Caco-2 (cell line): ENCODE measurements around the gene DENND6B. TPM values are rescaled to one million over a fixed set of nuclear protein-coding genes. Genes with fewer than 3 reads are reported as not detected.
A peak's percentile ranks its signal among the peaks of the same experiment; 100 is the strongest.

Source experiments
- BruUV-seq: library from RNA; stranded (reverse); fragments of 400-500 nt; replicated peaks from 2 replicates; lab custom pipeline; 2021; lab: Mats Ljungman, UMichigan
- CTCF ChIA-PET: fragments of 300-600 bp; sonication (Branson Sonifier 250); formaldehyde crosslinking; loops from one replicate; lab custom pipeline; 2022; ENCODE audit warnings: antibody characterized with exemption; lab: Charles Lee
- POLR2A ChIA-PET: fragments of 300-600 bp; sonication (Branson Sonifier 250); formaldehyde crosslinking; loops from one replicate; lab custom pipeline; 2022; ENCODE audit warnings: antibody characterized with exemption; lab: Charles Lee
- DNase-seq, 2 experiments: peaks; one replicate each; pipeline versions ENCODE4 v3.0.0 to v3.0.0-alpha.2; 2020 to 2022
- H3K27me3 ChIP-seq: replicated peaks from 2 replicates; pipeline ENCODE4 v1.6.0; 2011; ENCODE audit warnings: low read length; ENCODE audit not compliant: control insufficient read depth, insufficient read depth
- H3K36me3 ChIP-seq: 2 replicates; pipeline ENCODE4 v1.5.1; 2011; ENCODE audit warnings: low read length; ENCODE audit not compliant: control insufficient read depth, insufficient read depth
- H3K4me1 ChIP-seq: fragments of 250-450 bp; sonication (Bioruptor Pico); 2 replicates; pipeline ENCODE4 v1.5.1; 2020; ENCODE audit warnings: mild to moderate bottlenecking
- H3K4me3 ChIP-seq: 2 replicates; pipeline ENCODE4 v1.5.1; 2011; ENCODE audit warnings: low read depth, mild to moderate bottlenecking, control low read depth, low read length
- H3K9me3 ChIP-seq: fragments of 250-450 bp; sonication (Bioruptor Pico); 2 replicates; pipeline ENCODE4 v1.5.1; 2020; ENCODE audit warnings: mild to moderate bottlenecking, moderate library complexity
- H3K27ac Mint-ChIP-seq: one replicate; pipeline ENCODE4 v1.8.0; 2022; ENCODE audit warnings: mixed read lengths; ENCODE audit not compliant: unreplicated experiment
- H3K27me3 Mint-ChIP-seq: one replicate; pipeline ENCODE4 v1.8.0; 2022; ENCODE audit warnings: mixed read lengths; ENCODE audit not compliant: insufficient read depth, unreplicated experiment
- H3K36me3 Mint-ChIP-seq: one replicate; pipeline ENCODE4 v1.8.0; 2022; ENCODE audit warnings: mild to moderate bottlenecking, mixed read lengths; ENCODE audit not compliant: insufficient read depth, unreplicated experiment
- H3K4me1 Mint-ChIP-seq: one replicate; pipeline ENCODE4 v1.8.0; 2022; ENCODE audit warnings: low read depth, mixed read lengths; ENCODE audit not compliant: unreplicated experiment
- H3K4me3 Mint-ChIP-seq: one replicate; pipeline ENCODE4 v1.8.0; 2022; ENCODE audit warnings: mild to moderate bottlenecking, moderate library complexity, mixed read lengths; ENCODE audit not compliant: unreplicated experiment
- H3K9me3 Mint-ChIP-seq: one replicate; pipeline ENCODE4 v1.8.0; 2022; ENCODE audit warnings: mixed read lengths; ENCODE audit not compliant: unreplicated experiment
- intact Hi-C: fragments of 100-400 bp; cut with micrococcal nuclease; formaldehyde crosslinking; loops from one replicate; pipeline ENCODE4 v1.10.0; 2022; ENCODE audit not compliant: unreplicated experiment
- total RNA-seq: library from RNA; stranded (reverse); gene quantifications from 2 replicates; pipeline ENCODE4 v1.2.3, GENCODE V29; 2022
- TF ChIP-seq, protein P1 (sequence below), 2 experiments: fragments of 200-600 bp in 1 of 2; IDR thresholded peaks; 1 replicate in 1 of 2; 2 replicates in 1 of 2; pipeline versions ENCODE4 v1.5.1 to v1.8.0; 2011 to 2022; ENCODE audit warnings: antibody characterized with exemption in 1 of 2, control low read depth in 1 of 2, inconsistent platforms in 1 of 2, low read depth in 1 of 2, low read length in 1 of 2, mild to moderate bottlenecking in 1 of 2, moderate library complexity in 1 of 2; ENCODE audit not compliant: insufficient read depth in 1 of 2, severe bottlenecking in 1 of 2, unreplicated experiment in 1 of 2

The DENND6B gene
- total RNA-seq, 1 experiment from 2014 or later: 3.4 TPM

- peaks cover 52% of the 10 kb centered on the region for H3K4me1 ChIP-seq
- intact Hi-C loops: no loop called here
Measured at GRCh38 chr22:50297510-50298265, 29.1 kb downstream of the DENND6B start.

GRCh38 chr22:50296658-50297490, 29.9 kb downstream of the DENND6B start:
- Histone ChIP-seq H3K27me3 (no peaks in the 10 kb centered on the region), H3K4me1 (peaks cover 52% of the 10 kb centered on the region), H3K36me3 (peaks cover 3% of the 10 kb centered on the region), H3K9me3 (no peaks in the 10 kb centered on the region), H3K4me3 (no peak overlapping the region)
- POLR2A ChIA-PET: no interaction called here
- no peak for DNase-seq
- TF ChIP-seq, protein P1, sequence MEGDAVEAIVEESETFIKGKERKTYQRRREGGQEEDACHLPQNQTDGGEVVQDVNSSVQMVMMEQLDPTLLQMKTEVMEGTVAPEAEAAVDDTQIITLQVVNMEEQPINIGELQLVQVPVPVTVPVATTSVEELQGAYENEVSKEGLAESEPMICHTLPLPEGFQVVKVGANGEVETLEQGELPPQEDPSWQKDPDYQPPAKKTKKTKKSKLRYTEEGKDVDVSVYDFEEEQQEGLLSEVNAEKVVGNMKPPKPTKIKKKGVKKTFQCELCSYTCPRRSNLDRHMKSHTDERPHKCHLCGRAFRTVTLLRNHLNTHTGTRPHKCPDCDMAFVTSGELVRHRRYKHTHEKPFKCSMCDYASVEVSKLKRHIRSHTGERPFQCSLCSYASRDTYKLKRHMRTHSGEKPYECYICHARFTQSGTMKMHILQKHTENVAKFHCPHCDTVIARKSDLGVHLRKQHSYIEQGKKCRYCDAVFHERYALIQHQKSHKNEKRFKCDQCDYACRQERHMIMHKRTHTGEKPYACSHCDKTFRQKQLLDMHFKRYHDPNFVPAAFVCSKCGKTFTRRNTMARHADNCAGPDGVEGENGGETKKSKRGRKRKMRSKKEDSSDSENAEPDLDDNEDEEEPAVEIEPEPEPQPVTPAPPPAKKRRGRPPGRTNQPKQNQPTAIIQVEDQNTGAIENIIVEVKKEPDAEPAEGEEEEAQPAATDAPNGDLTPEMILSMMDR (IDR thresholded peaks at IDR 0.05; ENCODE audit: insufficient read depth in 1 of 2, low read depth in 1 of 2, low read length in 1 of 2, severe bottlenecking in 1 of 2, unreplicated experiment in 1 of 2): no peak
- no TSS peak for BruUV-seq
- Mint-ChIP-seq H3K27me3 (no peaks in the 10 kb centered on the region), H3K27ac (peak overlapping the region; percentile 18), H3K9me3 (no peaks in the 10 kb centered on the region), H3K4me1 (peaks cover 16% of the 10 kb centered on the region), H3K36me3 (peaks cover 9% of the 10 kb centered on the region), H3K4me3 (no peak overlapping the region)
- CTCF ChIA-PET: interaction anchor here (0.6 to 1.0 kb wide), 2 partner anchors 30 to 229 kb away, joined by 4 to 8 read pairs; partner anchors contain the start of genes DENND6B and SCO2
- intact Hi-C loops: no loop called here

More at GRCh38 chr22:50297510-50298265, 29.1 kb downstream of the DENND6B start:
- H3K4me3 ChIP-seq: no peak overlapping the region
- H3K9me3 ChIP-seq: no peaks in the 10 kb centered on the region
- ChIA-PET CTCF (interaction anchor here (0.6 to 1.0 kb wide), 2 partner anchors 29 to 228 kb away, joined by 4 to 8 read pairs; partner anchors contain the start of genes DENND6B and SCO2), POLR2A (no interaction called here)
- H3K27ac Mint-ChIP-seq: peak overlapping the region; percentile 18
- TF ChIP-seq, protein P1 (IDR thresholded peaks at IDR 0.05; ENCODE audit: insufficient read depth in 1 of 2, low read depth in 1 of 2, low read length in 1 of 2, severe bottlenecking in 1 of 2, unreplicated experiment in 1 of 2): no peak
- H3K36me3 ChIP-seq: peaks cover 3% of the 10 kb centered on the region
- no peaks in the 10 kb centered on the region for H3K9me3 Mint-ChIP-seq
- peaks cover 4% of the 10 kb centered on the region for H3K36me3 Mint-ChIP-seq
- no peak for DNase-seq
- H3K27me3 ChIP-seq: no peaks in the 10 kb centered on the region
- H3K4me1 Mint-ChIP-seq: peaks cover 11% of the 10 kb centered on the region
- no peaks in the 10 kb centered on the region for H3K27me3 Mint-ChIP-seq
- H3K4me3 Mint-ChIP-seq: peak overlapping the region; percentile 40
- BruUV-seq: no TSS peak

DNA sequence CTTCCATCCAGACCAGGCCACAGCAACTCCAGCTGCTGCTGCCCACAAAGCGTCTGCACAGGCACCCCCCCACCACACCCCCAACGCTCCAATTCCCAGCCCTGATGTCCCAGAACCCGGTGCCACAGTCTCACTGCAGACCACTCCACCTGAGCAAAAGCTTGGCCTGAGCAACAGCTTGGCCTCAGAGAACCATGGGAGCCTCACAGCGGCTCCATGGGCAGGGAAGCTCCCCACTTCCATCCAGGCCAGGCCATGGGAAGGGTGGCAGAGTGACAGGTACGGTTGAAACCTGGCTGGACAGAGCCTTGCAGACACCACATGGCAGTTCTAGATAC, 32.5 kb downstream of the DENND6B start:
- Mint-ChIP-seq H3K4me1 (peaks cover 16% of the 10 kb centered on the region), H3K36me3 (peaks cover 14% of the 10 kb centered on the region), H3K9me3 (no peaks in the 10 kb centered on the region), H3K27ac (peak overlapping the region; percentile 88), H3K27me3 (no peaks in the 10 kb centered on the region), H3K4me3 (peak overlapping the region; percentile 75)
- ChIA-PET CTCF (interaction anchor here (0.7 to 1.5 kb wide), 8 partner anchors 10 to 231 kb away, joined by 3 to 13 read pairs (median 4); partner anchors contain the start of genes DENND6B, NCAPH2 and SCO2), POLR2A (interaction anchor here (0.6 to 1.9 kb wide), 5 partner anchors 10 to 238 kb away, joined by 3 to 25 read pairs (median 7); partner anchors contain the start of genes DENND6B and PLXNB2)
- peaks cover 7% of the 10 kb centered on the region for H3K36me3 ChIP-seq
- H3K4me1 ChIP-seq: peaks cover 48% of the 10 kb centered on the region
- intact Hi-C loops: no loop called here
- no peak overlapping the region for H3K4me3 ChIP-seq
- DNase-seq: no peak
- no peaks in the 10 kb centered on the region for H3K9me3 ChIP-seq
- TSS peak; percentile 70 for BruUV-seq
- TF ChIP-seq, protein P1 (IDR thresholded peaks at IDR 0.05; ENCODE audit: insufficient read depth in 1 of 2, low read depth in 1 of 2, low read length in 1 of 2, severe bottlenecking in 1 of 2, unreplicated experiment in 1 of 2): no peak
- no peaks in the 10 kb centered on the region for H3K27me3 ChIP-seq
